ENCODE measurements around the gene WNT3.

Gene WNT3

GRCh38 chr17:46865100-46865499, 46.6 kb upstream of the WNT3 start:
- Histone ChIP-seq H3K27ac (ENCODE audit: low read depth, low read length, poor library complexity, severe bottlenecking) (no peak overlapping the region), H2AFZ (ENCODE audit: low read length) (no peak overlapping the region), H3K9me3 (ENCODE audit: low read length) (no peaks in the 10 kb centered on the region), H3K27me3 (ENCODE audit: insufficient read depth, low read length) (peaks cover 7% of the 10 kb centered on the region; the same call in 1 of the 2 replicates), H3F3A (ENCODE audit: insufficient read depth, low read length) (no peaks in the 10 kb centered on the region), H3K4me1 (ENCODE audit: insufficient read depth, low read length, severe bottlenecking) (peaks cover 6% of the 10 kb centered on the region), H3K36me3 (ENCODE audit: insufficient read depth, low read length) (no peaks in the 10 kb centered on the region), H3K4me2 (ENCODE audit: low read length) (no peak overlapping the region), H4K20me1 (ENCODE audit: insufficient read depth, low read length) (no peaks in the 10 kb centered on the region), H3K9ac (ENCODE audit: low read length) (no peak overlapping the region), H3K79me2 (ENCODE audit: insufficient read depth, low read length) (no peaks in the 10 kb centered on the region), H3K9me2 (ENCODE audit: low read depth, low read length) (no peaks in the 10 kb centered on the region), H3K4me3 (ENCODE audit: low read depth, low read length, poor library complexity, severe bottlenecking) (no peak overlapping the region)
- TF ChIP-seq EZH2 (IDR thresholded peaks at IDR 0.05; ENCODE audit: borderline replicate concordance, low read length) (no peak), CTCF (IDR thresholded peaks at IDR 0.05; ENCODE audit: low read length) (no peak)

GRCh38 chr17:46863383-46864121, 45.1 kb upstream of the WNT3 start:
- Histone ChIP-seq H3K4me1 (ENCODE audit: insufficient read depth, low read length, severe bottlenecking) (peaks cover 6% of the 10 kb centered on the region), H3K79me2 (ENCODE audit: insufficient read depth, low read length) (no peaks in the 10 kb centered on the region), H3K4me3 (ENCODE audit: low read depth, low read length, poor library complexity, severe bottlenecking) (no peak overlapping the region), H3K27ac (ENCODE audit: low read depth, low read length, poor library complexity, severe bottlenecking) (no peak overlapping the region), H2AFZ (ENCODE audit: low read length) (no peak overlapping the region), H3K9me3 (ENCODE audit: low read length) (no peaks in the 10 kb centered on the region), H3K4me2 (ENCODE audit: low read length) (peak overlapping the region; percentile 46; the same call in 1 of the 2 replicates), H3K9me2 (ENCODE audit: low read depth, low read length) (no peaks in the 10 kb centered on the region), H3K9ac (ENCODE audit: low read length) (no peak overlapping the region), H3K36me3 (ENCODE audit: insufficient read depth, low read length) (no peaks in the 10 kb centered on the region), H4K20me1 (ENCODE audit: insufficient read depth, low read length) (no peaks in the 10 kb centered on the region), H3F3A (ENCODE audit: insufficient read depth, low read length) (no peaks in the 10 kb centered on the region), H3K27me3 (ENCODE audit: insufficient read depth, low read length) (peaks cover 7% of the 10 kb centered on the region; the same call in 1 of the 2 replicates)
- no peak for TF ChIP-seq EZH2 (IDR thresholded peaks at IDR 0.05; ENCODE audit: borderline replicate concordance, low read length)
- TF ChIP-seq CTCF (IDR thresholded peaks at IDR 0.05; ENCODE audit: low read length) = no peak

- H3K9ac ChIP-seq (ENCODE audit: low read length) = no peak overlapping the region
- no peak for TF ChIP-seq CTCF (IDR thresholded peaks at IDR 0.05; ENCODE audit: low read length)
These were observed 44.5 kb upstream of the WNT3 start for GRCh38 chr17:46862949-46863348.

More at GRCh38 chr17:46862949-46863348, 44.5 kb upstream of the WNT3 start:
- Histone ChIP-seq H3K4me2 (ENCODE audit: low read length) (peak overlapping the region; percentile 46), H3K27me3 (ENCODE audit: insufficient read depth, low read length) (peaks cover 7% of the 10 kb centered on the region; the same call in 1 of the 2 replicates), H3K9me3 (ENCODE audit: low read length) (no peaks in the 10 kb centered on the region), H3K27ac (ENCODE audit: low read depth, low read length, poor library complexity, severe bottlenecking) (no peak overlapping the region), H3K36me3 (ENCODE audit: insufficient read depth, low read length) (no peaks in the 10 kb centered on the region), H3K4me1 (ENCODE audit: insufficient read depth, low read length, severe bottlenecking) (peaks cover 6% of the 10 kb centered on the region), H3K79me2 (ENCODE audit: insufficient read depth, low read length) (no peaks in the 10 kb centered on the region), H2AFZ (ENCODE audit: low read length) (no peak overlapping the region), H3K4me3 (ENCODE audit: low read depth, low read length, poor library complexity, severe bottlenecking) (no peak overlapping the region), H3F3A (ENCODE audit: insufficient read depth, low read length) (no peaks in the 10 kb centered on the region), H4K20me1 (ENCODE audit: insufficient read depth, low read length) (no peaks in the 10 kb centered on the region), H3K9me2 (ENCODE audit: low read depth, low read length) (no peaks in the 10 kb centered on the region)

Data from OCI-LY1 (cell line).